K562 (cell line): Measurements from ENCODE around the gene TAGLN3. TPM values are rescaled to one million over a fixed set of nuclear protein-coding genes. Genes with fewer than 3 reads are reported as not detected.

ENCODE experiments used
- ATAC-seq: fragments of 200-7000 bp; cut with Tn5 transposase; 3 replicates; pipeline ENCODE4 v1.9.1; 2020; ENCODE audit warnings: moderate library complexity
- BruUV-seq: library from RNA; stranded (reverse); fragments of 400-500 nt; replicated peaks from 2 replicates; lab custom pipeline; 2021; lab: Mats Ljungman, UMichigan
- CTCF ChIA-PET: fragments of 300-600 bp; formaldehyde crosslinking; extraction: SDS; loops from one replicate; lab custom pipeline; 2021; ENCODE audit warnings: low intra/inter-chr PET ratio; lab: Yijun Ruan, JAX
- POLR2A ChIA-PET: fragments of 300-600, 350-650 bp; sonication (Branson Sonifier 250); formaldehyde crosslinking; extraction: SDS; loops from one replicate; lab custom pipeline; 2021; ENCODE audit warnings: antibody characterized with exemption, inconsistent platforms; lab: Yijun Ruan, JAX
- DNase-seq, 4 experiments: peaks; one replicate each; pipeline versions ENCODE4 v3.0.0 to v3.0.0-alpha.2; 2011 to 2018; ENCODE audit warnings: low spot score in 3 of 4, mixed read lengths in 3 of 4; ENCODE audit errors: extremely low read depth in 1 of 4
- FAIRE-seq: peaks from 2 replicates; lab custom pipeline; 2011; peaks lifted over from hg19 to GRCh38; lab: Jason Lieb, UNC
- H2AFZ ChIP-seq: 2 replicates; pipeline ENCODE4 v1.6.0; 2011; ENCODE audit warnings: low read depth, low read length, control low read depth, inconsistent platforms
- H3K27ac ChIP-seq: fragments of 200-600 bp; 3 replicates; pipeline ENCODE4 v1.8.0; 2011; ENCODE audit warnings: low read depth, mild to moderate bottlenecking, control low read depth, inconsistent platforms, low read length, moderate library complexity, mixed read lengths; ENCODE audit errors: extremely low read depth
- H3K27me3 ChIP-seq, 2 experiments: fragments of 300-600 bp in 1 of 2; 2 replicates in 1 of 2; 3 replicates in 1 of 2; pipeline versions ENCODE4 v1.6.0 to v1.8.0; 2011; ENCODE audit warnings: inconsistent platforms in 2 of 2, low read length in 2 of 2, mild to moderate bottlenecking in 1 of 2, mixed read lengths in 1 of 2, moderate library complexity in 1 of 2; ENCODE audit not compliant: control insufficient read depth in 2 of 2, insufficient read depth in 2 of 2
- H3K36me3 ChIP-seq: fragments of 300-600 bp; 3 replicates; pipeline ENCODE4 v1.8.0; 2011; ENCODE audit warnings: mild to moderate bottlenecking, low read length, inconsistent platforms; ENCODE audit not compliant: control insufficient read depth, insufficient read depth
- H3K4me1 ChIP-seq, 2 experiments: fragments of 200-600 bp in 1 of 2; replicated peaks in 1 of 2; 2 replicates in 1 of 2; 3 replicates in 1 of 2; pipeline versions ENCODE4 v1.5.1 to v1.8.0; 2011; ENCODE audit warnings: inconsistent platforms in 2 of 2, low read length in 2 of 2, mild to moderate bottlenecking in 1 of 2, mixed read lengths in 1 of 2, moderate library complexity in 1 of 2; ENCODE audit not compliant: control insufficient read depth in 2 of 2, insufficient read depth in 2 of 2
- H3K4me2 ChIP-seq: 2 replicates; pipeline ENCODE4 v1.6.1; 2011; ENCODE audit warnings: low read length, control low read depth, inconsistent platforms, mixed read lengths; ENCODE audit not compliant: insufficient read depth
- H3K4me3 ChIP-seq: fragments of 200-600 bp; sonication (generic), shearing (Covaris generic); 2 replicates; pipeline ENCODE4 v1.5.1; 2016; ENCODE audit warnings: control low read depth, inconsistent platforms
- H3K79me2 ChIP-seq: fragments of 200-600 bp; 3 replicates; pipeline ENCODE4 v1.8.0; 2011; ENCODE audit warnings: low read length, inconsistent platforms; ENCODE audit not compliant: control insufficient read depth, insufficient read depth
- H3K9ac ChIP-seq, 2 experiments: 2 replicates each; pipeline versions ENCODE4 v1.6.0 to v1.6.1; 2011; ENCODE audit warnings: low read depth in 2 of 2, low read length in 2 of 2, control low read depth in 1 of 2, inconsistent platforms in 1 of 2, mild to moderate bottlenecking in 1 of 2, mixed read lengths in 1 of 2; ENCODE audit not compliant: insufficient read depth in 1 of 2
- H3K9me1 ChIP-seq: one replicate; pipeline ENCODE4 v1.6.0; 2011; ENCODE audit warnings: inconsistent platforms, mild to moderate bottlenecking, low read length, moderate library complexity; ENCODE audit not compliant: control insufficient read depth, insufficient read depth
- H3K9me3 ChIP-seq: replicated peaks from 2 replicates; pipeline ENCODE4 v1.5.1; 2011; ENCODE audit warnings: low read depth, low read length, inconsistent platforms; ENCODE audit not compliant: control insufficient read depth, insufficient read depth
- H4K20me1 ChIP-seq: replicated peaks from 2 replicates; pipeline ENCODE4 v1.6.1; 2011; ENCODE audit warnings: low read length, inconsistent platforms, mixed read lengths; ENCODE audit not compliant: control insufficient read depth, insufficient read depth
- BCL6 ChIP-seq: fragments of 250-450 bp; sonication (Bioruptor Pico); IDR thresholded peaks from 2 replicates; pipeline ENCODE4 v1.4.0; 2020
- CXXC5 ChIP-seq: fragments of 250-450 bp; sonication (Bioruptor Pico); IDR thresholded peaks from 2 replicates; pipeline ENCODE4 v1.8.0; 2022; ENCODE audit warnings: inconsistent platforms, mild to moderate bottlenecking, moderate library complexity
- E2F8 ChIP-seq: fragments of 450-650 bp; IDR thresholded peaks from 2 replicates; pipeline ENCODE4 v1.7.1; 2018; ENCODE audit warnings: mild to moderate bottlenecking, low read depth; ENCODE audit not compliant: partially characterized antibody
- HOXB6 ChIP-seq: fragments of 250-450 bp; sonication (Bioruptor Pico); IDR thresholded peaks from 2 replicates; pipeline ENCODE4 v1.5.1; 2022; ENCODE audit warnings: mild to moderate bottlenecking, borderline replicate concordance
- MIER1 ChIP-seq: fragments of 450-650 bp; IDR thresholded peaks from 2 replicates; pipeline ENCODE4 v1.6.1; 2016; ENCODE audit warnings: antibody characterized with exemption, mild to moderate bottlenecking, low read depth
- NCOR1 ChIP-seq: fragments of 450-650 bp; IDR thresholded peaks from 2 replicates; pipeline ENCODE4 v1.6.1; 2016; ENCODE audit warnings: mild to moderate bottlenecking, moderate library complexity
- NFE2 ChIP-seq: IDR thresholded peaks from 2 replicates; pipeline ENCODE4 v1.6.1; 2014; ENCODE audit warnings: antibody characterized with exemption, low read depth
- RBFOX2 ChIP-seq: fragments of 200-400 bp; formaldehyde crosslinking; IDR thresholded peaks from 2 replicates; pipeline ENCODE4 v1.6.1; 2017; ENCODE audit warnings: low read depth, mild to moderate bottlenecking, low read length, moderate library complexity
- RHOXF2B ChIP-seq: fragments of 250-450 bp; sonication (Bioruptor Pico); conservative IDR thresholded peaks from 2 replicates; pipeline ENCODE4 v1.5.1; 2021
- USF2 ChIP-seq: sonication (generic); formaldehyde crosslinking; IDR thresholded peaks from 2 replicates; pipeline ENCODE4 v1.5.0; 2020; ENCODE audit warnings: missing genetic modification reagents
- ZC3H4 ChIP-seq: sonication (generic); formaldehyde crosslinking; IDR thresholded peaks from 2 replicates; pipeline ENCODE4 v1.9.0; 2021; ENCODE audit warnings: missing genetic modification reagents, borderline replicate concordance
- ZNF277 ChIP-seq: fragments of 250-450 bp; sonication (Bioruptor Pico); IDR thresholded peaks from 2 replicates; pipeline ENCODE4 v1.8.0; 2022; ENCODE audit warnings: inconsistent platforms, mild to moderate bottlenecking, moderate library complexity, borderline replicate concordance
- WGBS: fragments of 100-300 bp; shearing (Covaris generic); methylation state at CpG from one replicate; pipeline ENCODE4 v1.1.6; 2016; ENCODE audit warnings: low coverage, mixed read lengths; ENCODE audit not compliant: insufficient coverage; ENCODE audit errors: missing lambda C conversion rate; 5-methylcytosine and 5-hydroxymethylcytosine counted together
- in situ Hi-C: fragments of 300-500 bp; cut with MboI; formaldehyde crosslinking; loops from 4 replicates; pipeline ENCODE4 v1.15.0; 2018; ENCODE audit warnings: inconsistent platforms, mixed read lengths
- intact Hi-C: fragments of 100-400 bp; cut with micrococcal nuclease; formaldehyde crosslinking; loops from 2 replicates; pipeline ENCODE4 v1.14.2; 2022
- polyA plus RNA-seq, 8 experiments: library from polyadenylated mRNA; depleted of rRNA in 4 of 8; stranded (reverse) in 5 of 8; unstranded in 3 of 8; fragments of >200 nt; fragmentation: Nextera tagmentation in 2 of 8; fragmentation: Illumina TruSeq in 1 of 8; extraction: Ambion mirVana in 2 of 8; extraction: Trizol in 1 of 8; gene quantifications; 2 replicates each; pipeline versions ENCODE4 v1.2.1 to v1.2.3, GENCODE V29; 2011 to 2014; ENCODE audit warnings: inconsistent platforms in 1 of 8, missing spikeins in 1 of 8
- total RNA-seq, 7 experiments: library from RNA; depleted of rRNA in 6 of 7; stranded (reverse); fragments of >200 nt in 6 of 7; fragmentation: Illumina TruSeq in 2 of 7; extraction: Trizol in 2 of 7; gene quantifications; 2 replicates each; pipeline versions ENCODE4 v1.2.1 to v1.2.3, GENCODE V29; 2011 to 2021; ENCODE audit warnings: low replicate concordance in 1 of 7

The TAGLN3 gene
- total and polyA plus RNA-seq, 9 of the 15 experiments (the other 6 are each of a cell fraction or from before 2014, with no cell fraction given): 0.06 TPM; not detected in 7

- BruUV-seq: no TSS peak
- Histone ChIP-seq H3K9ac (no peak overlapping the region), H3K79me2 (no peaks in the 10 kb centered on the region), H3K27me3 (no peaks in the 10 kb centered on the region; a peak in 1 of 5 replicates), H3K4me3 (no peak overlapping the region), H3K4me2 (no peak overlapping the region), H3K9me3 (no peaks in the 10 kb centered on the region), H4K20me1 (no peaks in the 10 kb centered on the region), H3K4me1 (no peaks in the 10 kb centered on the region), H2AFZ (no peak overlapping the region), H3K27ac (no peak overlapping the region), H3K9me1 (no peaks in the 10 kb centered on the region), H3K36me3 (no peaks in the 10 kb centered on the region)
- ChIA-PET CTCF (no interaction called here), POLR2A (no interaction called here)
- DNase-seq (no peak), ATAC-seq (no peak), FAIRE-seq (no peak)
- in situ Hi-C loops (no loop called here), intact Hi-C loops (loop anchor here (10.0 kb wide), 1 partner anchor 124 kb away; no protein-coding TSS in a partner anchor)
- TF ChIP-seq USF2 (CRISPR knock-in tag): no peak
- no peak for TF ChIP-seq BCL6 (CRISPR knock-in tag)
- no peak for TF ChIP-seq RHOXF2B (CRISPR knock-in tag)
- no peak for TF ChIP-seq NFE2
- no peak for TF ChIP-seq MIER1
- no peak for TF ChIP-seq HOXB6
- no peak for TF ChIP-seq RBFOX2
- TF ChIP-seq ZNF277 (CRISPR knock-in tag): no peak
- TF ChIP-seq NCOR1: no peak
- no peak for TF ChIP-seq ZC3H4 (CRISPR knock-in tag)
- no peak for TF ChIP-seq E2F8
- no peak for TF ChIP-seq CXXC5 (CRISPR knock-in tag)
- 0% methylated on average over 4 of the region's 4 CpGs for WGBS
Measured at GRCh38 chr3:112018712-112019111, 20.0 kb downstream of the TAGLN3 start.
